Measurements from ENCODE around the gene SLC19A3. TPM values are rescaled to one million over a fixed set of nuclear protein-coding genes. Genes with fewer than 3 reads are reported as not detected.
"Not testable (repeated sequence)": the region's sequence is repeated elsewhere in the genome, so short reads cannot be mapped to it uniquely, and the experiment has no call there.

The SLC19A3 gene
- total RNA-seq, 1 donor from 2014 or later = 34.3 TPM

GRCh38 chr2:227684258-227684657 lies 33.6 kb downstream of the SLC19A3 start:
- no peaks in the 10 kb centered on the region for H3K27me3 Mint-ChIP-seq
- H3K4me1 Mint-ChIP-seq (ENCODE audit: low read depth) = no peaks in the 10 kb centered on the region
- H3K27ac Mint-ChIP-seq = no peak overlapping the region
- no peak overlapping the region for H3K4me3 Mint-ChIP-seq (ENCODE audit: low read depth)
- no peak for TF ChIP-seq CTCF (IDR thresholded peaks at IDR 0.05; ENCODE audit: unreplicated experiment)
- H3K9me3 Mint-ChIP-seq (ENCODE audit: low read depth) = no peaks in the 10 kb centered on the region
- DNase-seq (ENCODE audit: low spot score, unreplicated experiment) = no peak
- peaks cover 4% of the 10 kb centered on the region for H3K36me3 Mint-ChIP-seq (ENCODE audit: insufficient read depth)

GRCh38 chr2:227677928-227678327 lies 39.9 kb downstream of the SLC19A3 start:
- no peak for DNase-seq (ENCODE audit: low spot score, unreplicated experiment)
- Mint-ChIP-seq H3K4me1 (ENCODE audit: low read depth) (no peaks in the 10 kb centered on the region), H3K36me3 (ENCODE audit: insufficient read depth) (no peaks in the 10 kb centered on the region), H3K27me3 (no peaks in the 10 kb centered on the region), H3K27ac (no peak overlapping the region), H3K9me3 (ENCODE audit: low read depth) (no peaks in the 10 kb centered on the region), H3K4me3 (ENCODE audit: low read depth) (no peak overlapping the region)
- no peak for TF ChIP-seq CTCF (IDR thresholded peaks at IDR 0.05; ENCODE audit: unreplicated experiment)

- no peak overlapping the region for H3K4me3 Mint-ChIP-seq (ENCODE audit: low read depth)
- H3K4me1 Mint-ChIP-seq (ENCODE audit: low read depth) = peaks cover 2% of the 10 kb centered on the region
These were observed 43.3 kb downstream of the SLC19A3 start for GRCh38 chr2:227674485-227674884.

GRCh38 chr2:227673620-227674019 lies 44.2 kb downstream of the SLC19A3 start:
- not testable (repeated sequence) for H3K27ac Mint-ChIP-seq; DNase-seq (ENCODE audit: low spot score, unreplicated experiment); H3K36me3 Mint-ChIP-seq (ENCODE audit: insufficient read depth); H3K4me1 Mint-ChIP-seq (ENCODE audit: low read depth); H3K27me3 Mint-ChIP-seq; H3K9me3 Mint-ChIP-seq (ENCODE audit: low read depth); H3K4me3 Mint-ChIP-seq (ENCODE audit: low read depth)

More at GRCh38 chr2:227674485-227674884, 43.3 kb downstream of the SLC19A3 start:
- no peaks in the 10 kb centered on the region for H3K9me3 Mint-ChIP-seq (ENCODE audit: low read depth)
- H3K27me3 Mint-ChIP-seq = no peaks in the 10 kb centered on the region
- H3K27ac Mint-ChIP-seq = no peak overlapping the region
- no peaks in the 10 kb centered on the region for H3K36me3 Mint-ChIP-seq (ENCODE audit: insufficient read depth)
- no peak for TF ChIP-seq CTCF (IDR thresholded peaks at IDR 0.05; ENCODE audit: unreplicated experiment)
- DNase-seq (ENCODE audit: low spot score, unreplicated experiment) = no peak

- Mint-ChIP-seq H3K4me3 (ENCODE audit: low read depth) (no peak overlapping the region), H3K36me3 (ENCODE audit: insufficient read depth) (no peaks in the 10 kb centered on the region), H3K27ac (no peak overlapping the region), H3K4me1 (ENCODE audit: low read depth) (peaks cover 2% of the 10 kb centered on the region), H3K27me3 (no peaks in the 10 kb centered on the region), H3K9me3 (ENCODE audit: low read depth) (no peaks in the 10 kb centered on the region)
- DNase-seq (ENCODE audit: low spot score, unreplicated experiment) = no peak
- no peak for TF ChIP-seq CTCF (IDR thresholded peaks at IDR 0.05; ENCODE audit: unreplicated experiment)
These were observed 46.5 kb downstream of the SLC19A3 start for GRCh38 chr2:227671170-227671905.

- H3K9me3 Mint-ChIP-seq (ENCODE audit: low read depth); DNase-seq (ENCODE audit: low spot score, unreplicated experiment); H3K36me3 Mint-ChIP-seq (ENCODE audit: insufficient read depth); H3K27ac Mint-ChIP-seq; H3K4me1 Mint-ChIP-seq (ENCODE audit: low read depth); H3K4me3 Mint-ChIP-seq (ENCODE audit: low read depth); H3K27me3 Mint-ChIP-seq: not testable (repeated sequence)
These were observed 51.1 kb downstream of the SLC19A3 start, which contains the start of gene SCYGR5 for GRCh38 chr2:227666631-227667170. Gene SCYGR5, plus strand, starts transcription at chr2:227666804. Its CDS starts 0 bp downstream, at chr2:227666804.

Data from progenitor cell of endocrine pancreas (in vitro differentiated cells).